MCF 10A (cell line): ENCODE data around the gene WDFY3. TPM values are rescaled to one million over a fixed set of nuclear protein-coding genes. Genes with fewer than 3 reads are reported as not detected.

Source experiments
- BruUV-seq: library from RNA; stranded (reverse); fragments of 400-500 nt; replicated peaks from 2 replicates; lab custom pipeline; 2021; lab: Mats Ljungman, UMichigan
- CTCF ChIA-PET: fragments of 300-600 bp; sonication (Branson Sonifier 250); formaldehyde crosslinking; extraction: SDS; loops from one replicate; lab custom pipeline; 2021; ENCODE audit warnings: antibody characterized with exemption, inconsistent platforms; lab: Yijun Ruan, JAX
- POLR2A ChIA-PET: fragments of 300-600, 350-650 bp; sonication (Branson Sonifier 250); formaldehyde crosslinking; extraction: SDS; loops from one replicate; lab custom pipeline; 2020; ENCODE audit warnings: antibody characterized with exemption, inconsistent platforms; lab: Yijun Ruan, JAX
- DNase-seq: peaks from one replicate; pipeline ENCODE4 v3.0.0-alpha.2; 2018; ENCODE audit not compliant: unreplicated experiment
- H3K27ac Mint-ChIP-seq: one replicate; pipeline ENCODE4 v1.8.0; 2022; ENCODE audit warnings: mild to moderate bottlenecking, low read depth, mixed read lengths; ENCODE audit not compliant: unreplicated experiment
- H3K27me3 Mint-ChIP-seq: one replicate; pipeline ENCODE4 v1.8.0; 2022; ENCODE audit warnings: mixed read lengths; ENCODE audit not compliant: insufficient read depth, unreplicated experiment
- H3K36me3 Mint-ChIP-seq: one replicate; pipeline ENCODE4 v1.8.0; 2022; ENCODE audit warnings: mild to moderate bottlenecking, moderate library complexity, mixed read lengths; ENCODE audit not compliant: insufficient read depth, unreplicated experiment
- H3K4me1 Mint-ChIP-seq: one replicate; pipeline ENCODE4 v1.8.0; 2022; ENCODE audit warnings: mixed read lengths; ENCODE audit not compliant: insufficient read depth, unreplicated experiment
- H3K4me3 Mint-ChIP-seq: one replicate; pipeline ENCODE4 v1.8.0; 2022; ENCODE audit warnings: mild to moderate bottlenecking, moderate library complexity, mixed read lengths; ENCODE audit not compliant: unreplicated experiment
- H3K9me3 Mint-ChIP-seq: one replicate; pipeline ENCODE4 v1.8.0; 2022; ENCODE audit warnings: mixed read lengths; ENCODE audit not compliant: unreplicated experiment
- CTCF ChIP-seq: fragments of 200-600 bp; IDR thresholded peaks from one replicate; pipeline ENCODE4 v1.8.0; 2022; ENCODE audit warnings: antibody characterized with exemption, mild to moderate bottlenecking; ENCODE audit not compliant: unreplicated experiment
- intact Hi-C: fragments of 100-400 bp; cut with micrococcal nuclease; formaldehyde crosslinking; loops from 2 replicates; pipeline ENCODE4 v1.14.1; 2022
- total RNA-seq: library from RNA; stranded (reverse); gene quantifications from 2 replicates; pipeline ENCODE4 v1.2.3, GENCODE V29; 2022

The WDFY3 gene
- total RNA-seq, 1 experiment from 2014 or later: 90.7 TPM

- DNase-seq: no peak
- Mint-ChIP-seq H3K27ac (peak overlapping the region; percentile 94), H3K4me3 (peak overlapping the region; percentile 60), H3K27me3 (no peaks in the 10 kb centered on the region), H3K4me1 (peaks cover 16% of the 10 kb centered on the region), H3K36me3 (peaks cover 57% of the 10 kb centered on the region), H3K9me3 (no peaks in the 10 kb centered on the region)
- intact Hi-C loops: loop anchor here (2.0 to 5.0 kb wide), 2 partner anchors 59 to 107 kb away; no protein-coding TSS in a partner anchor
- no TSS peak for BruUV-seq
- CTCF ChIA-PET: interaction anchor here (0.6 to 2.0 kb wide), 5 partner anchors 48 to 279 kb away, joined by 3 to 22 read pairs (median 3); no protein-coding TSS in a partner anchor
- TF ChIP-seq CTCF: no peak
- POLR2A ChIA-PET: interaction anchor here (0.7 to 2.1 kb wide), 7 partner anchors 10 to 709 kb away, joined by 3 to 17 read pairs (median 8); partner anchors contain the start of gene CDS1
These were observed 274.7 kb downstream of the WDFY3 start for GRCh38 chr4:84691800-84692199.

- ChIA-PET CTCF (interaction anchor here (0.6 to 2.0 kb wide), 5 partner anchors 48 to 280 kb away, joined by 3 to 22 read pairs (median 3); no protein-coding TSS in a partner anchor), POLR2A (interaction anchor here (0.6 to 2.1 kb wide), 13 partner anchors 8 to 709 kb away, joined by 3 to 17 read pairs (median 3); partner anchors contain the start of gene CDS1)
- peaks cover 62% of the 10 kb centered on the region for H3K36me3 Mint-ChIP-seq
- peaks cover 16% of the 10 kb centered on the region for H3K4me1 Mint-ChIP-seq
- no TSS peak for BruUV-seq
- H3K4me3 Mint-ChIP-seq: peak overlapping the region; percentile 60
- no peak for TF ChIP-seq CTCF
- intact Hi-C loops: loop anchor here (2.0 to 5.0 kb wide), 2 partner anchors 59 to 106 kb away; no protein-coding TSS in a partner anchor
- H3K27ac Mint-ChIP-seq: peak overlapping the region; percentile 94
- H3K9me3 Mint-ChIP-seq: no peaks in the 10 kb centered on the region
- peak; percentile 93 for DNase-seq
- no peaks in the 10 kb centered on the region for H3K27me3 Mint-ChIP-seq
These were observed 275.3 kb downstream of the WDFY3 start for GRCh38 chr4:84691170-84691691.

- BruUV-seq: no TSS peak
- Mint-ChIP-seq H3K36me3 (peaks cover 62% of the 10 kb centered on the region), H3K4me3 (peak overlapping the region; percentile 60), H3K27ac (peak overlapping the region; percentile 94), H3K9me3 (no peaks in the 10 kb centered on the region), H3K4me1 (peaks cover 16% of the 10 kb centered on the region), H3K27me3 (no peaks in the 10 kb centered on the region)
- CTCF ChIA-PET: interaction anchor here (1.3 to 2.0 kb wide), 2 partner anchors 111 to 280 kb away, joined by 4 to 22 read pairs; no protein-coding TSS in a partner anchor
- DNase-seq: no peak
- POLR2A ChIA-PET: interaction anchor here (0.6 to 2.1 kb wide), 8 partner anchors 12 to 112 kb away, joined by 3 to 17 read pairs (median 6); partner anchors contain the start of gene CDS1
- no peak for TF ChIP-seq CTCF
- intact Hi-C loops: loop anchor here (2.0 to 5.0 kb wide), 2 partner anchors 58 to 106 kb away; no protein-coding TSS in a partner anchor
These were observed 276.0 kb downstream of the WDFY3 start for GRCh38 chr4:84690481-84690880.

- Mint-ChIP-seq H3K4me3 (no peak overlapping the region), H3K36me3 (peaks cover 56% of the 10 kb centered on the region), H3K27me3 (no peaks in the 10 kb centered on the region), H3K9me3 (no peaks in the 10 kb centered on the region), H3K27ac (no peak overlapping the region), H3K4me1 (peaks cover 16% of the 10 kb centered on the region)
- ChIA-PET CTCF (interaction anchor here (0.6 kb wide), 1 partner anchor 78 kb away, joined by 3 read pairs; no protein-coding TSS in a partner anchor), POLR2A (interaction anchor here (1.0 kb wide), 1 partner anchor 105 kb away, joined by 3 read pairs; no protein-coding TSS in a partner anchor)
- BruUV-seq: no TSS peak
- intact Hi-C loops: no loop called here
- no peak for DNase-seq
- no peak for TF ChIP-seq CTCF
These were observed 277.3 kb downstream of the WDFY3 start for GRCh38 chr4:84689197-84689596.
